Body of pancreas (tissue), 4 donors: Measurements from ENCODE around the gene KIF21A.

ENCODE experiments used
- CTCF ChIP-seq, 7 experiments: fragments of 450-650 bp in 4 of 7; fragments of 200-600 bp in 3 of 7; sonication (generic) in 3 of 7; IDR thresholded peaks; one replicate each; pipeline ENCODE4 v1.5.1; 2016 to 2019; ENCODE audit warnings: antibody characterized with exemption in 7 of 7
- POLR2A ChIP-seq, 3 donors: fragments of 450-650 bp; IDR thresholded peaks; one replicate each; pipeline ENCODE4 v1.6.1; 2016; ENCODE audit warnings: antibody characterized with exemption in 3 of 3, mild to moderate bottlenecking in 2 of 3

- no peak for TF ChIP-seq CTCF (IDR thresholded peaks at IDR 0.05)
- no peak for TF ChIP-seq POLR2A (IDR thresholded peaks at IDR 0.05)
Measured at GRCh38 chr12:39301422-39301821, 141.5 kb downstream of the KIF21A start.
